ENCODE data around the gene MACROD2. TPM values are rescaled to one million over a fixed set of nuclear protein-coding genes. Genes with fewer than 3 reads are reported as not detected.
A peak's percentile ranks its signal among the peaks of the same experiment; 100 is the strongest.

The MACROD2 gene
- total RNA-seq, 1 donor from 2014 or later, result 1.6 TPM

- DNase-seq (ENCODE audit: low read depth) (no peak), FAIRE-seq (no peak)
- H3K36me3 ChIP-seq (ENCODE audit: control insufficient read depth, insufficient read depth, low read length), result no peaks in the 10 kb centered on the region
- H3K4me3 ChIP-seq (ENCODE audit: low read depth, low read length), result no peak overlapping the region
- H3K27me3 ChIP-seq (ENCODE audit: control insufficient read depth, insufficient read depth, low read length), result no peaks in the 10 kb centered on the region
- no peak for TF ChIP-seq CTCF (IDR thresholded peaks at IDR 0.05; ENCODE audit: insufficient read depth, low read length, severe bottlenecking)
Measured at GRCh38 chr20:15637950-15638754, 1642.8 kb downstream of the MACROD2 start.

- TF ChIP-seq CTCF (IDR thresholded peaks at IDR 0.05; ENCODE audit: insufficient read depth, low read length, severe bottlenecking), result no peak
- Histone ChIP-seq H3K27me3 (ENCODE audit: control insufficient read depth, insufficient read depth, low read length) (no peaks in the 10 kb centered on the region), H3K36me3 (ENCODE audit: control insufficient read depth, insufficient read depth, low read length) (no peaks in the 10 kb centered on the region), H3K4me3 (ENCODE audit: low read depth, low read length) (no peak overlapping the region)
- FAIRE-seq (no peak), DNase-seq (ENCODE audit: low read depth) (no peak)
Measured at GRCh38 chr20:15638816-15639215, 1643.5 kb downstream of the MACROD2 start.

- FAIRE-seq (no peak), DNase-seq (ENCODE audit: low read depth) (no peak)
- Histone ChIP-seq H3K4me3 (ENCODE audit: low read depth, low read length) (no peak overlapping the region), H3K36me3 (ENCODE audit: control insufficient read depth, insufficient read depth, low read length) (no peaks in the 10 kb centered on the region), H3K27me3 (ENCODE audit: control insufficient read depth, insufficient read depth, low read length) (no peaks in the 10 kb centered on the region)
- no peak for TF ChIP-seq CTCF (IDR thresholded peaks at IDR 0.05; ENCODE audit: insufficient read depth, low read length, severe bottlenecking)
Measured at GRCh38 chr20:15639839-15640238, 1644.5 kb downstream of the MACROD2 start.

GRCh38 chr20:15642109-15642508, 1646.8 kb downstream of the MACROD2 start:
- no peak for TF ChIP-seq CTCF (IDR thresholded peaks at IDR 0.05; ENCODE audit: insufficient read depth, low read length, severe bottlenecking)
- no peak for DNase-seq (ENCODE audit: low read depth)
- FAIRE-seq, result no peak
- Histone ChIP-seq H3K27me3 (ENCODE audit: control insufficient read depth, insufficient read depth, low read length) (no peaks in the 10 kb centered on the region), H3K36me3 (ENCODE audit: control insufficient read depth, insufficient read depth, low read length) (no peaks in the 10 kb centered on the region), H3K4me3 (ENCODE audit: low read depth, low read length) (no peak overlapping the region)

- Histone ChIP-seq H3K4me3 (ENCODE audit: low read depth, low read length) (no peak overlapping the region), H3K27me3 (ENCODE audit: control insufficient read depth, insufficient read depth, low read length) (no peaks in the 10 kb centered on the region), H3K36me3 (ENCODE audit: control insufficient read depth, insufficient read depth, low read length) (no peaks in the 10 kb centered on the region)
- FAIRE-seq (no peak), DNase-seq (ENCODE audit: low read depth) (no peak)
- TF ChIP-seq CTCF (IDR thresholded peaks at IDR 0.05; ENCODE audit: insufficient read depth, low read length, severe bottlenecking), result no peak
Measured at GRCh38 chr20:15642676-15643075, 1647.4 kb downstream of the MACROD2 start.

GRCh38 chr20:15643713-15644112, 1648.4 kb downstream of the MACROD2 start:
- Histone ChIP-seq H3K36me3 (ENCODE audit: control insufficient read depth, insufficient read depth, low read length) (no peaks in the 10 kb centered on the region), H3K4me3 (ENCODE audit: low read depth, low read length) (no peak overlapping the region), H3K27me3 (ENCODE audit: control insufficient read depth, insufficient read depth, low read length) (no peaks in the 10 kb centered on the region)
- FAIRE-seq, result no peak
- peak; percentile 24 for DNase-seq (ENCODE audit: low read depth)
- peak; percentile 50 for TF ChIP-seq CTCF (IDR thresholded peaks at IDR 0.05; ENCODE audit: insufficient read depth, low read length, severe bottlenecking)

All from bronchial epithelial cell (primary cell).